Stimulated activated CD8-positive, alpha-beta memory T cell treated with anti-CD3 and anti-CD28 coated beads, Interleukin-4, amount 100 ng/mL, for 4 hours (primary cell): ENCODE results near the gene BIRC7.

Experiments used
- DNase-seq, 2 donors: peaks; one replicate each; pipeline ENCODE4 v3.0.0-alpha.2; 2020; ENCODE audit warnings: low read depth in 2 of 2, low spot score in 1 of 2

The BIRC7 gene

DNA sequence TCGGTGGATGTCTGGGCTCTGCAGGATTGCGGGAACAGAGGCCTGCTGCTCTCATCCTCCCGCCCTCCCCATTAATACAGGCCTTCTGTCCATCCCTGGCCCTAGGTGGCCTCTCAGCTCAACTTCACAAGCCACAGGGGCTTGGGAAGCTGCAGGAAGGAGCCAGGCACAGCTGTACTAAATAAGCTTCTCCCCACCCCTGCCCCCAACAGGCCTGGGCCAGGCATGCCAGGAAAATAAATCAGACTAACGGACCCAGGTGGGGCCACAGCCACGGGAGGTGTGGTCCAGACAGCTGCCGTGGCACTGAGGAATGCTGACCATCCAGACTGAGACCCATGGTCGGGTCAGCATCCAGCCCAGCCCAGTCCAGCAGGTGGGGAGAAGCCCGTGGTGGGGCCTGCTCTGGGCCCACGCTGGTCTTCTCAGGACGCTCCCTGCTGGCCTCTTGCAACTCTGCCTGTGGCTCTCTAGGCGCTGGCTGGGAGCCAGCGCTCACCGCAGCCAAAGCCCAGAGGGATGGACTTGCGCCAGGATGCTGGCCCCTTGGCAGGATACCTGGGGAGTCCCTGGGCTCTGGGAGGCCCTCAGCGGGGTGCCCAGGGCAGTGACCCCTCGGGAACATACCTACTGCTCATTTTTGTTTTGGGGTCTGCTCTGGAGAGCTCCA is 11.2 kb upstream of the BIRC7 start:
- DNase-seq = no peak

DNA sequence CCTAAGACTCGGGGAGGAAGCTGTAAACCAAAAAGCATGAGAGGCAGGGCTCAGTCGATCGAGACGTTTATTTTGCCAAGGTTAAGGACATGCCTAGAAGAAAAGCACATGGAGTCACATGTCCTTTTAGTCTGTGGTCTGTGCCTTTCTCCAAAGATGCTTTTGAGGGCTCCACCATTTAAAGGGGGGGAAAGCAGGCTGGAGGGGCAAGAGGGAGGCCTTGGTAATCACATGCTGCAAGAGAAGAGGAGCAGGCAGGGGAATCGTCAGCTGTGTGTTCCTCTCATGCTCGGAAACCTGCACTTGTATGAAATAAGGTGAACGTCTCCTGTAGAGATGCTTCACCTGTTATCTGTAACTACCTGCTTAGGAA is 10.6 kb upstream of the BIRC7 start:
- DNase-seq = no peak

DNA sequence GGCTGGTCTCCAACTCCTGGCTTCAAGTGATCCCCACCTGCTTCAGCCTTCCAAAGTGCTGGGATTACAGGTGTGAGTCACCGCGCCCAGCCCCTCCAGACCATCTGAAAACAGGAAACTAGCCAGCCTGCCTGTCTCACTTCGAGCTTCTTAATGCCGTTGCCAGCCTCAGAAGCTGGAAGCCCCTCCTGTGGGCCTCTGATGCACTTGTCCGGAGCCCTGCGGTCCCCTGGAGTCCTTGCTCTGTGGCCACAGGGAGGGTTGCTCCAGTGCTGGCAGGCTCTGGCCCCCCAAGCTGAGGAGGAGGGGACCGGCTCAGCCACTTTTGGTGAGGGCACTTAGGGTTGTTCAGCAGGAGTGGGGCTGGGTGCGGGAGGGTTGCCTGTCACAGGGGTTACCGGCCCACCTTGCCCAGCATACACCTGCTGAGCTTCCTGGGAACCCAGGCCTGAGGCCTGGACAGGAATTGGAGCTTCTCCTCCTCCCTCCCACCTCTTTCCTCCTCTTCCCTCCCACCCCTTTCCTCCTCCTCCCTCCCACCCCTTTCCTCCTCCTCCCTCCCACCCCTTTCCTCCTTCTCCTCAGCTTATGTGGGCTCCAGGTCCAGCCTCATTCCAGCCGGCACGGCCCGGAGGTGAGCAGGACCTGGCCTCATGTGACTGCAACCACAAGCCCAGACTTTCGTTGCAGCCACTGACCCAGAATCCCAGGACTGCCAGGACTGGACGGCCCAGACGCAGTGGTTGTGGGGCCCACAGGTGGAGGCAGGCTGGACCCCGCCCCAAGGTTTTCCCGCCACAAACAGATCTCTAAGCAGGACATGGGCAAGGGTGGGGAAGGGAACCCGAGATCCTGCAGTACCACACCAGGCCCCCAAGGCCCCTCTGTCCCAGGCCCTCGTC is 9.4 kb upstream of the BIRC7 start:
- DNase-seq = no peak

DNA sequence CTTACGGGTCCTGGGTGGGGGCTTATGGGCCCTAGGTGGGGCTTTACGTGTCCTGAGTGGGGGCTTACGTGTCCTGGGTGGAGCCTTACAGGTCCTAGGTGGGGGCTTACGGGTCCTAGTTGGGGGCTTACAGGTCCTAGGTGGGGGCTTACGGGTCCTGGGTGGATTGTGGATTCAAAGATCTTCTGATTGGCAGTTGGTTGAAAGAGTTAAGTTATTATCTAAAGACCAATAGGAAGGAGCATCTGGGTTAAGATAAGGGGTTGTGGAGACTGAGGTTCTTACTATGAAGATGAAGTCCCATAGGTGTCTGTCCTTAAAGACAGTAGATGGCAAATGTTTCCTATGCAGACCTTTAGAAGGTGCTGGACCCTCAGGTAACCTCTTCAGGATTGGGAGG is 8.4 kb upstream of the BIRC7 start:
- DNase-seq = no peak

DNA sequence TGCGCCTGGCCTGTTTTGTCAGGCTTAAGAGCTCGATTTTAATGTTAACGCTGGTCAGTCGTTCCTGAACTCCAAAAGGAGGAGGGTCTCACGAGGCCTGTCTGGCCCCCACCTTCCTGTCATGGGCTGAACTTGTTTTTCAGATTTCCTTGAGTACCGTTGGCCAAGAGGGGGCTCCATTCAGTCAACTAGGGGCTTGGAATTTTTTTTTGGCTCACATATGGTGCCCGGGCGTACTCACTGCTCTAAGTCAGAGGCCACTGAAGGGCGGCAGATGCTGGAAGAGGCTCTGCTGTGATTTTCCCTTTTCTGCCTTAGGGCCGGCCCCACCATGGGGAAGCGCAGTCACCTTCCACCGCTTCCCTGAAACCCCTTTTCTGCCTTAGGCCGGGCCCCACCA is 6.9 kb upstream of the BIRC7 start:
- no peak for DNase-seq

DNA sequence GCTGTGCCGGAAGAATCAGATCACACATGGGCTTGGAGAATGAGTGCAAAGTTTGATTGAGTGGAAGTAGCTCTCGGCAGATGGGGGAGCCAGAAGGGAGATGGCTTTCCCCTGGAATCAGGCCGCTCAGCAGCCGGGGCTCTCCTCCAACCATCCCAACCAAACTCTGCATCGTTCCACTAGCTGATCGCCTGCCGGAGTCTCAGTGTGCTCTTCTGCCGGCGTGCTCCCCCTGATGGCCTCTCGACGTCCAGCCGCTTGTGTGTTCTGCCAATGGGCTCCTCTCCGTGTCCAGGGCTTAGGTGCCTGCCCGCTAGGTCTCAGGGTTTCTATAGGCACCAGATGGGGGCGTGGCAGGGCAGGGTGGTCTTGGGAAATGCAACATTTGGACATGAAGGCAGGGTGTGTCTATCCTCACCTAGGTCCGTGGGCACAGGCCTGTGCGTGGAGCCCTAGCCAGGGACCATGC is 4.9 kb upstream of the BIRC7 start:
- DNase-seq = no peak

DNA sequence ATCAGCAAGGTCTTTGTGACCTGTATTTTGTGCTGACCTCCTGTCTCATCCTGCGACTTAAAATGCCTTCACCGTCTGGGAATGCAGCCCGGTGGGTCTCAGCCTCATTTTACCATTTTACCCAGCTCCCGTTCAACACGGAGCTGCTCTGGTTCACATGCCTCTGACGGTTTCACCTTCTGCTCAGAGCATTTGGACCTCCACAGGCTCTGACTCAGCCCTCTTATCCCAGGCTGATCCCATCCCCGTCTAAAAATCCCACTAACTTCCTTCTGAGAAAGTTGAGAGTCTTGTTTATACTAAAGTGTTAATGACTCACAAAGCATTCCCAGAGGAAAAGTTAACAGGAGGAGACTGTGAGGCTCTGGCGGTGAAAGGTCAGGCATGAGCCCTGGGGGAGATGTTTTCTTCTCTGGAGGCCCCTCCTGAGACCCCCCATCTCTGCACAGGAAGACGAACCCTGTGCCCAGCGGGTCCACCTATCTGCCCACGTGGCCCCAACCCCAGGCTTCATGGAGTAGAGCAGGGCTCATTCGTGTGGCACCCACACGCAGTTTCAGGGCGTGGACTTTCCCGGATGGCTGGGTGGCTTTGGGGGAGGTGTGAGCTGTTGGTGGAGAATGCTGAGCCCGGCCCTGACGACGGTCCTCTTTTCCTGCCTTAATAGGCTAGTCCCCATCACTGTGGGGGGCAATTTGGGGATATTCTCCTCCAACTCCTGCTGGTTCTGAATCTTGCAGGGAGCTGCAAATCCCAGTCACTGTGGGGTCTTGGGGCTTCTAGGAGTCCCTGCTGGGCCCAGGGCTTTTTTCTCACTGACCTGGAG is 3.3 kb upstream of the BIRC7 start:
- no peak for DNase-seq

DNA sequence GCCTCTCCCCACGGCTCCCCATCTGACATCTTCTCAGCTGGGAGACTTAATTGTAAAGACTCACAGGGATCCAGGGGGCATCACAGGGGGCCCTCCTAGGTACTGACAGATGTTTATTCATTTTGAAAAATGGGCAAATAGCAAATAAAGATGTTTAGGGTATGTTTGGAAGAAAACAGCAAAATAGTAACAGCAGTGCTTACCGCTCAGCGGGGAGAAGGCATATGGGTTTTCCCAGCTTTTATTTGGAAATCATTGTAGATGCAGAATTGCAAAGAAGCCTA is 2.7 kb upstream of the BIRC7 start:
- no peak for DNase-seq

DNA sequence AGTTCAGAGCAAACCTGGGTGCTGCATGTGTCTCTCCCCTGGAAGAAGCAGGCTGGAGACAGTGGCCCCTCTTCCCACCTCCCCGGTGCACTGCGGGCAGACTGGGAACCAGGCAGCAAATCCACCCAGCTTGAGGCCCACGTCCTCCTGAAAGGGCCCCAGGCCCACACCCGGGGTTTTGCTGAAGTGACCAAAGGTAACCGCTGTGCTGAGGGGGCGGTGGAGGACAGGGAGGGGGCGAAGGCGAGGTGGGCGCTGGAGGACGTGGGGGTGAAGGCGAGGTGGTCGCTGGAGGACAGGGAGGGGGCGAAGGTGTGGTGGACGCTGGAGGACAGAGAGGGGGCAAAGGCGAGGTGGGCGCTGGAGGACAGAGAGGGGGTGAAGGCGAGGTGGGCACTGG is 1.8 kb upstream of the BIRC7 start:
- DNase-seq = no peak

DNA sequence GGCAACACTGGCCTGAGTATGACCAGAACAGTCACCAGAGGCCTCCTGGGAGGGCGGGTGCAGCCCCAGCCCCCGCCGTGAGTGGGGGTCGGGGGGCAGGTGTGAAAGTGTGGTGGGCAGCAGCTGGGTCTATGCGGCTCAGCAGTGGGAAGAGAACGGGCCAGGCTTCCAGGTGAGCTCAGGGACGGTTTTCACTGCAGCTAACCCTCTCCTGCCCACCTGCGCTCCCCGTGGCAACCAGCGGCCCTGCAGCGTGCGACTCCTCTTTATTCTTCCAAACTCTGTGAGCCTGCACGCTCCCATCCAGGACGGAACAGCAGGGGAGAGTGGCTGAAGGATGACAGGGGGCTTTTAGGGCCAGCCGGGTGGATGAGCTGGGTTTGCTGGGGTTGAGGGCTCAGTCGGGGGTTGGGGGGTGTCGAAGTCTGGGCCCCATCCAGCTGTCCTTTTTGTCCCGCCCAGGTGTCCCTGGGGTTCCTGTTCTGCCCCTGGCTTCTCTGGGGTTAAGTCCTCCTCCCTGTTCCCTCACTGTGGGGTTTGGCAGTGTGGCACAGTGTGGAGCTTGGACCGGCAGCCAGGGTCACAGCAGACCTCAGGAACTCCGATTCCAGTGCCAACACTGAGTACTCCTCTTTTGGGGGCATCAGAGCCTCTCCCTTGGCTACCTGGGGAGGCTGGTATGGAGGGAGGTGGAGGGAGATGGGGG is 859 bp upstream of the BIRC7 start:
- no peak for DNase-seq

DNA sequence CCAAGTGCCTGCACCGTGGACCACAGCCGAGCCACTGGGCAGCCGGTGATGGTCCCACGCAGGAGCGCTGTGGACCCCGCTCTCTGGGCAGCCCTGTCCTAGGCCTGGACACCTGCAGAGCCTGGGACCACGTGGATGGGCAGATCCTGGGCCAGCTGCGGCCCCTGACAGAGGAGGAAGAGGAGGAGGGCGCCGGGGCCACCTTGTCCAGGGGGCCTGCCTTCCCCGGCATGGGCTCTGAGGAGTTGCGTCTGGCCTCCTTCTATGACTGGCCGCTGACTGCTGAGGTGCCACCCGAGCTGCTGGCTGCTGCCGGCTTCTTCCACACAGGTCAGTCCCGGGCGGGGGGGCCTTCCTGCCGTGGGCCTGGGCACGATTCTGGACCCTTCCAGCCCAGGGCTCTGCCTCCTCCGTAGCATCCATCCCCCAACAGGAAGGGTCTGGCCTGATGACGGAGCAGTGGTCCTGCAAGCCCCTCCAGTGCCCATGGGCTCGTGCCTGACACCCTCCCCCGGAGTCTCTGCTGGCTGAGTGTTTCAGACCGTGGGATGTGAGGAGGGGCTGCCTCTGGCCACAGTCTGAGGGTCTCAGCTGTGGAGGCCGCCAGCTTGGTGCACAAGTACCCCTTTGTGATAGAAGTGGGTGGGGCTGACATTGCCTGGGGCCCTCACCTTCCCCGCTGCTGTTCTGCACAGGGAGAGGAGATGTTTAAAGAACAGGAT is 572 bp downstream of the BIRC7 start:
- no peak for DNase-seq

DNA sequence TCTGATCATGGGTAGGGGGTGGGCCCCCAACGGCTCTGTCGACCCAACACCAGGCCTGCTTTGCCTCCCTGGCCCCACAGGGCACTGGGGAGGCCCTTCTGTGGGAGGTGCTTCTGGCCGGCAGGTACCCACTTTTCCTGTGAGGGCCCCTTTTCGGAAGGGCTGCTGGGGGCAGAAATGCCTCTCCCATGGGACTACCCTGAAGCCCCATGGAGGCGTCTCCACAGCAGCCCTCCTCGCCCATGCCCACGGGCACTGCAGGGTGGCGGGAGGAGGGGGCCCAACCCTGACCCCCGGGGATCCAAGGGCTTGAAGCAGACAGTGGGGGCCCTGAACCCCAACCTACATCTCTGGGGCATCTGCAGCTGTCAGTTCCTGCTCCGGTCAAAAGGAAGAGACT is 2.3 kb downstream of the BIRC7 start:
- DNase-seq = no peak

DNA sequence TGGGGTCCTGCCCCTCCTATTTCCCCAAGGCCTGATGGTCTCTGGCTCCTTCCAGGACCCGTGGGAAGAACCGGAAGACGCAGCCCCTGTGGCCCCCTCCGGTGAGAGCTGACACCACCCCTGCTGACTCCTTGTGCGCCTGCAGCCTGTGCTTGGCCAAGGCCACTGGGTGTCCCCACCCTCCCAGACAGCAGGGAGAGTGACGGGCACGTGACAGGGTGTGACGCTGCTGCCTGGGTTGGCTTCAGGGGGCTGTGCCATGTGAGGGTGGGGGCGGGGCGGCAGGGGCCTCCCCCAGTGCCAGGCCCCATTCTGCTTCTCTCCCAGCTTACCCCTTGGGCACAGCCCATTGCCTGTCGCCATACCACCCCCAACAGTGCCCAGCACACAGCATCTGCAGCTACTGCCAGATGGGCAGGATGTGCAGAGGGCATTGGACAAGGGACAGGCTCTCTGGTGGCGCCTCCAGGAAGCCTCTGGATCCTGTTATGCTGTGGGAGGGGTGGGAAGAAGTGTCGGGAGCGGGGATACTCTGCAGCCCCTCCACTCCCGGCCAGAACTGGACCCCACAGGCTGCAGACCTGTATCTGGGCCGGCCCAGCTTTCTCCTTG is 2.9 kb downstream of the BIRC7 start:
- DNase-seq = no peak

DNA sequence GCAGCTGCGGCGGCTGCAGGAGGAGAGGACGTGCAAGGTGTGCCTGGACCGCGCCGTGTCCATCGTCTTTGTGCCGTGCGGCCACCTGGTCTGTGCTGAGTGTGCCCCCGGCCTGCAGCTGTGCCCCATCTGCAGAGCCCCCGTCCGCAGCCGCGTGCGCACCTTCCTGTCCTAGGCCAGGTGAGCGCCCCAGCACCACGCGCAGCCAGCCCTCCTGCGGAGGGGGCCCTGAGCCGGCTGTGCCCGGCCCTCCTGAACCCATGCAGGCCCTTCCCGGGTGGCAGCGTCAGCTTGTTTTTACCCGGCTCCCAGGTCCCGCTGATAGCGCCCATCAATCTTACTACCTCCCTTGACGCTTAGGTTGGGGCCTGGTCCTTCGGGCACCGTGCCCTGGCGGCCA is 3.7 kb downstream of the BIRC7 start:
- no peak for DNase-seq

DNA sequence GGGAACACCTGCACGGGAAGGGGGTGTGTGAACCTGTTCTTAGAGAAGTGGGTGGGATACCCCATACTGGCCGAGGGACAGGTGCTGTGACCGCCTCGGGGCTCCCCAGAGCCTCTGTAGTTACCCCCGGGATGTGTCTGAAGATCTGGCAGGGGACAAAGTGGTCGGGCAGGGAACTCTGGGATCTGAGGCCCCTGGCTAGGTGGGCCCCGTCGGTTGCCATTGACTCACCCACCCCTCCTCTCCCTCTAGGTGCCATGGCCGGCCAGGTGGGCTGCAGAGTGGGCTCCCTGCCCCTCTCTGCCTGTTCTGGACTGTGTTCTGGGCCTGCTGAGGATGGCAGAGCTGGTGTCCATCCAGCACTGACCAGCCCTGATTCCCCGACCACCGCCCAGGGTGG is 4.3 kb downstream of the BIRC7 start:
- no peak for DNase-seq

DNA sequence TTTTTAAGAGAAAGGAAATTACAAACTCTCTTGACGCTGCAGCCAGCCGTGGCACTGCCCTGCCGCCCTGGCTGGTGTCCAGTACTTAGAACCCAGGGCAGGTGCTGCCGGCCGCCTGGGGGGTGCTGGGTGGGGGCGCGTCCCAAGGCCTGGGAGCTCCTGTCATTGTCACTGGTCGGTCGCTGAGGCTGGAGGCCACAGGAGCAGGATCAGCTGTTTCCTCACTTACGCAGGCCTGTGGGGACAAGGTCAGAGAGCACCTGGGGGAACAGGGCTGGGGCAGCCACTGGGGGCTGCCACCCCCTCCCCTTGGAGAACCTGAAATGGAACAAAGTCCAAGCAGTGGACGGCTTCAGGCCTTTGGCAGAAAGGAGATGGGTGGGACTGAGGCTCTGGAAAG is 5.6 kb downstream of the BIRC7 start:
- no peak for DNase-seq

DNA sequence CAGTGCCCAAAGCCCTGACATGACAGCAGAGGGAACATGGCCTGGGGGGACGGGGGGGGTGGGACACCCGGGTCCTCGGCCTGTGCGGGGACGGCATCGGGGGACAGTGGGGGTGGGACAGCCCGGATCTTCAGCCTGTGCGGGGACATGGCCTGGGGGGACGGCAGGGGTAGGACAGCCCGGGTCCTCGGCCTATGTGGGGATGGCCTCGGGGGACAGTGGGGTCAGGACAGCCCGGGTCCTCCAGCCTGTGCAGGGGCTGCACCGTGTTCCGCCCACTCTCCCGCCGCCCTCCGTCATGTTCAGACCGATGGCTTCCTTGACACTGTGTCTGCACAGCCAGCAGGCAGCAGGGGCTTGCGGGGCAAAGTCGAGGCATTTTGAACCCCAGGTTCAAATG is 7.0 kb downstream of the BIRC7 start:
- DNase-seq = no peak

DNA sequence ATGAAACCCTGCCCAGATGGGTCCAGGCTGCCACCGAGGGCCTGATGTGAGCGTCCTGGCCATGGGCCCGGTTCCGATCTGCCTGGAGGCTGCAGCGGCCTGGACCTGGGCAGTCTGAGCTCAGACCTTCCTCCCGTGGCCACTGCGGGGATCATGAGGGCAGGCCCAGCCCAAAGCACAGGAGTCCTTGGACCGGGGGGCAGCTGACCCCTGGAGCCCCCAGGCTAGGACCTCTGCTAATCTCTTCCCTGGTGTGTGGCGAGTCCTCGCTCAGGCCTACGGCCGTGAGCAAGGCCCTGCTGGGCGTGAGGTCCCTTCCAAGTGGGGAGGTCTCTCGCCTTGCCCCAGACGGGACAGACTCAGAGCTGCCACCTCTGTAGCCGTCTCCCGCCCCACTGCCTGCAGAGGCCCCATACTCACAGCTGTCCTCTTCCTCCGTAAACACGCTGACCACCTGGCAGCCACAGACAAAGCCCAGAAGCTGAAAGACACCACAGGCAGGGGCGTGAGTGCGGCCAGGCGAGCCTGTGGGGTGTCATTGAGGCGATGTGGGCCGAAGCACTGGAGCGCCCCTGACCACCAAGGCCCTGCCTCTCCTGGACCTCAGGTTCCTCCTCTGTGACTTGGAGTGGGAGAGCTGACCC is 8.0 kb downstream of the BIRC7 start:
- no peak for DNase-seq

DNA sequence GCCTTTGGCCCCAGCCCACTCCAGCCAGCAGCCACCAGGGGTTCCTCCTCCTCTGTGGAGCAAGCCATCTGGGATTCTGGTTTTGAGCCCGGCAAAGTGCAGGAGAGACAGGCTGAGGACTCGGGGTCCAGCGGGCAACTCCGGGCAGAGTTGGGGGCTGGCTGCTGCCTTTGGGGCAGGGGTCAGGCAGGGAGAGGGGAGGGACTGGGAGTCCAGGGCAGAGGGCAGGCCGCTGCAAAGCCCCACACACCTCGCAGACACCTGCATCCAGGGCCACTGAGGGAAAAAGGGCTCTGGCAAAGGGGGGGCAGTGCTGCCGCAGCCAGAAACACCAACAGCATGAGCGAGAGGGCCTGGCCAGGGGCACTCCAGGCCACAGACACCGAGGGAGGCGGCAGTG is 8.8 kb downstream of the BIRC7 start:
- DNase-seq = no peak
